Omental fat pad (tissue), 4 donors: Measurements from ENCODE around the gene MDK. TPM values are rescaled to one million over a fixed set of nuclear protein-coding genes. Genes with fewer than 3 reads are reported as not detected.
"Not testable (repeated sequence)": the region's sequence is repeated elsewhere in the genome, so short reads cannot be mapped to it uniquely, and the experiment has no call there.

ENCODE experiments used
- ATAC-seq: fragments of 150-250 bp; one replicate; pipeline ENCODE4 v1.9.1; 2016; ENCODE audit warnings: mild to moderate bottlenecking, moderate library complexity; ENCODE audit not compliant: low FRiP score
- DNase-seq: peaks from one replicate; pipeline ENCODE4 v3.0.0-alpha.2; 2019; ENCODE audit warnings: low spot score
- CTCF ChIP-seq, 3 donors: fragments of 450-650 bp; IDR thresholded peaks; one replicate each; pipeline ENCODE4 v1.5.1; 2016 to 2017; ENCODE audit warnings: antibody characterized with exemption in 3 of 3, mild to moderate bottlenecking in 3 of 3, moderate library complexity in 2 of 3
- total RNA-seq, 4 donors: library from RNA; depleted of rRNA; stranded (reverse); fragments of >200 nt; gene quantifications; one replicate each; pipeline ENCODE4 v1.1.0, GENCODE V29; 2016

The MDK gene
- total RNA-seq, 4 donors from 2014 or later = 11.7 to 18.1 (median 15.2) TPM

GRCh38 chr11:46378296-46378695 is 3.2 kb upstream of the MDK start:
- DNase-seq (no peak), ATAC-seq (no peak)
- TF ChIP-seq CTCF (IDR thresholded peaks at IDR 0.05) = no peak

DNA sequence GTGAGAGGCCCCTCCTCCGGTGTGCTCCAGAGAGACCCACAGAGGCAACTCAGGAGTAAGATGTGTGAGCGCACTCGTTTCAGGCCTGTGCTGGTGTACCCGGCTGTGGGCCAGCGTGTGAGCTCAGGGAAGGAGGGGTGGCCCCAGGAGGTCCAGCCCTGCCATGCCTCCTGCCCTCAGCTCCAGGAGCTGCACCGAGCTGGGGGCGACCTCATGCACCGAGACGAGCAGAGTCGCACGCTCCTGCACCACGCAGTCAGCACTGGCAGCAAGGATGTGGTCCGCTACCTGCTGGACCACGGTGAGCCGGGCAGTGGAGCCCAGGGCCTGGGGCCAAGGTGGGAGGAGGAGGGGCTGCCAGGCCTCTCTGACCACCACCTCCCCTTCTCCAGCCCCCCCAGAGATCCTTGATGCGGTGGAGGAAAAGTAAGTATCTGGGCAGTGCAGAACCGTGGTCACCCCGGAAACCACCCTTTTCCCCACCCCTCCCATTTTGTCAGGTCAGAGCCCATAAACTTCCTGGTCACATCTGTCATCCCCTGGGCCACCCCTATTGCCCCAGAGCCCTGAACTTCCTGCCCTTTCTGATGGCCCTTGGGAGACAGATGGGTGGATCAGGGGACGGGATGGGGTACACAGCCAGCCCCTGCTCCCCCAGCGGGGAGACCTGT is 2.5 kb upstream of the MDK start:
- DNase-seq = no peak
- no peak for TF ChIP-seq CTCF (IDR thresholded peaks at IDR 0.05)
- ATAC-seq = no peak

GRCh38 chr11:46379482-46380293 is 1.8 kb upstream of the MDK start:
- DNase-seq, ATAC-seq: not testable (repeated sequence)

DNA sequence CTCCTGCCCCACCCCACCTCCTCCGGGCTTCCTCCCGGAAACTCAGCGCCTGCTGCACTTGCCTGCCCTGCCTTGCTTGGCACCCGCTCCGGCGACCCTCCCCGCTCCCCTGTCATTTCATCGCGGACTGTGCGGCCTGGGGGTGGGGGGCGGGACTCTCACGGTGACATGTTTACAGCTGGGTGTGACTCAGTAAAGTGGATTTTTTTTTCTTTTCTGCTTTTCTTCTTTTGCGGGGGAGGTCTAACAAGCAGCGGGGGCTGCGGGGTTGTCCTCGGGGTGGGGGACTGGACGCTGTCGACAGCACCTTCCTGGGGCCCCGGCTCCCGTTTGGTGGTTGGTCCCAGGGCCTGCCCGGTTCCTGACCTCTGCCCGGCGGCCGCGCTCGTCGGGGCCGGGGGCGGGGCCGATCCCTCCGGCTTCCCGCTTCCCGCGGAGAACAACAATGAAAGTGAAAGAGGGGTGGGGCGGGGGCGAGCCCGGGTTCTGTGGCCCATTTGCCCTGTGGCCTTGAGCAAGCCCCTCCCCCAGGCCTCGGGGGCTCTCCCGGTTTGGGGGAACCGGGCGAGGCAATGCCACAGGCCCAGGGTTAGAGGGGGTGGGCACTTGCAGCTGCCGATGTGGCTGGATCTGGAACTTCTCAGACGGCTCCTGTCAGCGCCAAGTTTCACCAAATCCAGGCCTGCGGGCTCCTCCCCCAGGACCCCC is 975 bp upstream of the MDK start:
- TF ChIP-seq CTCF (IDR thresholded peaks at IDR 0.05) = no peak
- peak; percentile 48 for DNase-seq
- ATAC-seq = peak; percentile 15

DNA sequence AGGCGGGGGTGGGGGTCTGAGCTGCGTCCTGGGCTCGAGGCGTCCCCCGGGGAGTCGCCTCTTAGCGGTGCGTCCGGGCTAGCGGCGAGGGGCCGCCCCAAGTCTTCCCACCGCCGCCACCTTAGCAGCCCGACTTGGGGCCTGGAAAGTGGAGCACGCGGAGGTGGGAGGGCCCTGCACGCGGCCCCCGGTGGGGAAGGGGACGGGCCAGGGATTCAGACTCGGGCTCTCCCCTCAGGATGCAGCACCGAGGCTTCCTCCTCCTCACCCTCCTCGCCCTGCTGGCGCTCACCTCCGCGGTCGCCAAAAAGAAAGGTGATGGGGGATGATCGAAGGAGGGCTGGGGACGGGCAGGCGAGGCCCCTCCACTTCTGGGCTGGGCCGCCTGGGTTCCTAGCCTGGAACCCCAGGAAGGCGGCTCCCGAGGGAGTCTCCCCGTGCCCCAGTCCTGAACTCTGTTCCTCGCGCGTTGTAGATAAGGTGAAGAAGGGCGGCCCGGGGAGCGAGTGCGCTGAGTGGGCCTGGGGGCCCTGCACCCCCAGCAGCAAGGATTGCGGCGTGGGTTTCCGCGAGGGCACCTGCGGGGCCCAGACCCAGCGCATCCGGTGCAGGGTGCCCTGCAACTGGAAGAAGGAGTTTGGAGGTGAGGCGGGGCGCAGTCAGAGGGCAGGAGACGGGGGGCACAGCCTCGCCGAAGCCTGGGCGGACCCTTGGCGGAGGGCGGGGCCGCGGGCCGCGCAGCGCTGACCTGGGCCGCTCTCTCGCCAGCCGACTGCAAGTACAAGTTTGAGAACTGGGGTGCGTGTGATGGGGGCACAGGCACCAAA is 563 bp downstream of the MDK start:
- DNase-seq (no peak), ATAC-seq (peak; percentile 10)
- TF ChIP-seq CTCF (IDR thresholded peaks at IDR 0.05) = no peak

DNA sequence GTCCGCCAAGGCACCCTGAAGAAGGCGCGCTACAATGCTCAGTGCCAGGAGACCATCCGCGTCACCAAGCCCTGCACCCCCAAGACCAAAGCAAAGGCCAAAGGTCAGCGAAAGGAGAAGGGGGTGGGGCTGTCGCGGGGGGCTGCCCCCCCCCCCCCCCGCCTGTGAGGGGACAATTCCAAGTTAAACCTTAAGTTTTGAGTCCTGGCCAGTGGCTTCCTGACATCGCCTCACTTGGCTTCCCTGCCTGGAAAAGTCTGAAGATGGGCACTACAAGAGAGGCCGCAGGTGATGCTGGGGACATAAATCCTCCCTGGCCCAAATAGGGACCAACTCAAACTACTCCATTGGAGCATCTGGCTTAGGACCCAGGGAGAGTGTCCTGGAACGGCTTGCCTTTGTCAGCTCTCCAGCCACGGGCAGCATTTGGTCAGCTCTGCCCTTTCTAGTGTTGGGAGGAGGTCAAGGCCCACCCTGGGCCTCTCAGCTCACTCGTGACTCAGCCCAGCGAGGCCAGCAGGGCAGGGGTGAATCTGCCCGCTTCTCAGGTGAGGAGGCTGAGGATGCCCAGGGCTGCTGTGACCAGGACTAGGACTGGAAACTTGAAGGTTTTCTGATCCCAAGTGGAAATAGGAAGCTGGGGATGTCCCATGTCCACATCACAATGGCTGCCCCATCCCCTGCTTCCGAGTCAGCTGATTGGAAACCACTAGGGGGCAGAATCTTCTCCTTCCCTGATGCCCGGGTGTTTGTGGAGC is 1.4 kb downstream of the MDK start:
- no peak for TF ChIP-seq CTCF (IDR thresholded peaks at IDR 0.05)
- ATAC-seq (no peak), DNase-seq (no peak)
